Measurements from ENCODE around the gene ZIC4. TPM values are rescaled to one million over a fixed set of nuclear protein-coding genes. Genes with fewer than 3 reads are reported as not detected.

Gene ZIC4
- total and polyA plus RNA-seq, 2 of the 8 experiments (the other 6 are each of a cell fraction or from before 2014, with no cell fraction given), result 0.03 to 0.13 TPM

DNA sequence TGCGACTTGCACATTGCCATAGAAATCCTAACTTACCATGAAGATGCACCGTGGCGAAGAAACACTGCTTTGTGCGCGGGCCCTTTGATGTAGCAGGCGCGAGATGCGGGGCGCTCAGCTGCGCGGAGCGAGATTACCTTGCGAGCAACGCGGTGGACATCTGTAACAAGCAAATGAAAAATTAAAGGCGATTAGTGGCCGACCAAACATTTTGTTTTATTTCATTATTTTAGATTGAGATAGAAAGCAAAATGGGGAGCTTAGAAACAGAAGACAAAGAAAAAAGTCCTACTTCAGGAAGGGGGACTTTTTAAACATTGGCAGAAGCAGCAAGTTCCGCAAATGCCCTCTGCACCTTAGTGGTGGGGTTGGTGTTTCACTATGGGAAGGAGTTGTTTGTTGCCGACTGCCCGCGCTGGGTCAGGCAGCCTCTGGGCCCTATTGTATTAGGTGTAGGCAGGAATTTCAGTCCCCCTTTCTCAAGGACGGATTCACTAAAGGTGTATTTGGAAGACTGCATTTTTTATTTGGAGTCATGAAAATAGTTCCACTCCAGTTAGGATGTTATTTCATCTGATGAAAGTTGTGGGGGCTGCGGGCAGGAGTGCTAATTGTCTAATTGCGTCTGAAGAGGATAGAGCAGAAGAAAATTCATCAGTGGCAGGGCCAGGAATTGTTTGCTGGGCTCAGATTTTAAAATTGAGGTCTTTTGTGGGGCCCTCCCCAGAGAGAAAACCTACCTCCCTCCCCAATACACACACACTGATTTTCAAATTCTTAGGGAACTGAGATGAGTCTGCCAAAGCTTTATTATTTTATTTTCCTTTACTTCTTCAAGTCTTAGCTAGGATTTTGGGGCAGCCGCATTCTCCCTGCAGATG lies 17.4 kb downstream of the ZIC4 start (continued):
- TF ChIP-seq FOSL1 (IDR thresholded peaks at IDR 0.05; ENCODE audit: insufficient read depth, low read depth, low read length), result no peak
- TF ChIP-seq SIRT6 (IDR thresholded peaks at IDR 0.05; ENCODE audit: low read length), result no peak
- TF ChIP-seq CHD1 (IDR thresholded peaks at IDR 0.05; ENCODE audit: low read depth, low read length), result no peak
- peak; percentile 54 for TF ChIP-seq SUZ12 (IDR thresholded peaks at IDR 0.05; ENCODE audit: low read length)
- TF ChIP-seq, protein P1, sequence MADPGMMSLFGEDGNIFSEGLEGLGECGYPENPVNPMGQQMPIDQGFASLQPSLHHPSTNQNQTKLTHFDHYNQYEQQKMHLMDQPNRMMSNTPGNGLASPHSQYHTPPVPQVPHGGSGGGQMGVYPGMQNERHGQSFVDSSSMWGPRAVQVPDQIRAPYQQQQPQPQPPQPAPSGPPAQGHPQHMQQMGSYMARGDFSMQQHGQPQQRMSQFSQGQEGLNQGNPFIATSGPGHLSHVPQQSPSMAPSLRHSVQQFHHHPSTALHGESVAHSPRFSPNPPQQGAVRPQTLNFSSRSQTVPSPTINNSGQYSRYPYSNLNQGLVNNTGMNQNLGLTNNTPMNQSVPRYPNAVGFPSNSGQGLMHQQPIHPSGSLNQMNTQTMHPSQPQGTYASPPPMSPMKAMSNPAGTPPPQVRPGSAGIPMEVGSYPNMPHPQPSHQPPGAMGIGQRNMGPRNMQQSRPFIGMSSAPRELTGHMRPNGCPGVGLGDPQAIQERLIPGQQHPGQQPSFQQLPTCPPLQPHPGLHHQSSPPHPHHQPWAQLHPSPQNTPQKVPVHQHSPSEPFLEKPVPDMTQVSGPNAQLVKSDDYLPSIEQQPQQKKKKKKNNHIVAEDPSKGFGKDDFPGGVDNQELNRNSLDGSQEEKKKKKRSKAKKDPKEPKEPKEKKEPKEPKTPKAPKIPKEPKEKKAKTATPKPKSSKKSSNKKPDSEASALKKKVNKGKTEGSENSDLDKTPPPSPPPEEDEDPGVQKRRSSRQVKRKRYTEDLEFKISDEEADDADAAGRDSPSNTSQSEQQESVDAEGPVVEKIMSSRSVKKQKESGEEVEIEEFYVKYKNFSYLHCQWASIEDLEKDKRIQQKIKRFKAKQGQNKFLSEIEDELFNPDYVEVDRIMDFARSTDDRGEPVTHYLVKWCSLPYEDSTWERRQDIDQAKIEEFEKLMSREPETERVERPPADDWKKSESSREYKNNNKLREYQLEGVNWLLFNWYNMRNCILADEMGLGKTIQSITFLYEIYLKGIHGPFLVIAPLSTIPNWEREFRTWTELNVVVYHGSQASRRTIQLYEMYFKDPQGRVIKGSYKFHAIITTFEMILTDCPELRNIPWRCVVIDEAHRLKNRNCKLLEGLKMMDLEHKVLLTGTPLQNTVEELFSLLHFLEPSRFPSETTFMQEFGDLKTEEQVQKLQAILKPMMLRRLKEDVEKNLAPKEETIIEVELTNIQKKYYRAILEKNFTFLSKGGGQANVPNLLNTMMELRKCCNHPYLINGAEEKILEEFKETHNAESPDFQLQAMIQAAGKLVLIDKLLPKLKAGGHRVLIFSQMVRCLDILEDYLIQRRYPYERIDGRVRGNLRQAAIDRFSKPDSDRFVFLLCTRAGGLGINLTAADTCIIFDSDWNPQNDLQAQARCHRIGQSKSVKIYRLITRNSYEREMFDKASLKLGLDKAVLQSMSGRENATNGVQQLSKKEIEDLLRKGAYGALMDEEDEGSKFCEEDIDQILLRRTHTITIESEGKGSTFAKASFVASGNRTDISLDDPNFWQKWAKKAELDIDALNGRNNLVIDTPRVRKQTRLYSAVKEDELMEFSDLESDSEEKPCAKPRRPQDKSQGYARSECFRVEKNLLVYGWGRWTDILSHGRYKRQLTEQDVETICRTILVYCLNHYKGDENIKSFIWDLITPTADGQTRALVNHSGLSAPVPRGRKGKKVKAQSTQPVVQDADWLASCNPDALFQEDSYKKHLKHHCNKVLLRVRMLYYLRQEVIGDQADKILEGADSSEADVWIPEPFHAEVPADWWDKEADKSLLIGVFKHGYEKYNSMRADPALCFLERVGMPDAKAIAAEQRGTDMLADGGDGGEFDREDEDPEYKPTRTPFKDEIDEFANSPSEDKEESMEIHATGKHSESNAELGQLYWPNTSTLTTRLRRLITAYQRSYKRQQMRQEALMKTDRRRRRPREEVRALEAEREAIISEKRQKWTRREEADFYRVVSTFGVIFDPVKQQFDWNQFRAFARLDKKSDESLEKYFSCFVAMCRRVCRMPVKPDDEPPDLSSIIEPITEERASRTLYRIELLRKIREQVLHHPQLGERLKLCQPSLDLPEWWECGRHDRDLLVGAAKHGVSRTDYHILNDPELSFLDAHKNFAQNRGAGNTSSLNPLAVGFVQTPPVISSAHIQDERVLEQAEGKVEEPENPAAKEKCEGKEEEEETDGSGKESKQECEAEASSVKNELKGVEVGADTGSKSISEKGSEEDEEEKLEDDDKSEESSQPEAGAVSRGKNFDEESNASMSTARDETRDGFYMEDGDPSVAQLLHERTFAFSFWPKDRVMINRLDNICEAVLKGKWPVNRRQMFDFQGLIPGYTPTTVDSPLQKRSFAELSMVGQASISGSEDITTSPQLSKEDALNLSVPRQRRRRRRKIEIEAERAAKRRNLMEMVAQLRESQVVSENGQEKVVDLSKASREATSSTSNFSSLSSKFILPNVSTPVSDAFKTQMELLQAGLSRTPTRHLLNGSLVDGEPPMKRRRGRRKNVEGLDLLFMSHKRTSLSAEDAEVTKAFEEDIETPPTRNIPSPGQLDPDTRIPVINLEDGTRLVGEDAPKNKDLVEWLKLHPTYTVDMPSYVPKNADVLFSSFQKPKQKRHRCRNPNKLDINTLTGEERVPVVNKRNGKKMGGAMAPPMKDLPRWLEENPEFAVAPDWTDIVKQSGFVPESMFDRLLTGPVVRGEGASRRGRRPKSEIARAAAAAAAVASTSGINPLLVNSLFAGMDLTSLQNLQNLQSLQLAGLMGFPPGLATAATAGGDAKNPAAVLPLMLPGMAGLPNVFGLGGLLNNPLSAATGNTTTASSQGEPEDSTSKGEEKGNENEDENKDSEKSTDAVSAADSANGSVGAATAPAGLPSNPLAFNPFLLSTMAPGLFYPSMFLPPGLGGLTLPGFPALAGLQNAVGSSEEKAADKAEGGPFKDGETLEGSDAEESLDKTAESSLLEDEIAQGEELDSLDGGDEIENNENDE (IDR thresholded peaks at IDR 0.05; ENCODE audit: insufficient replicate concordance, low read length), result no peak
- peak; percentile 34 for TF ChIP-seq ASH2L (IDR thresholded peaks at IDR 0.05; ENCODE audit: low read length)
- no peak for TF ChIP-seq SRF (IDR thresholded peaks at IDR 0.05; ENCODE audit: low read depth, low read length)
- peak; percentile 91 for TF ChIP-seq RNF2 (IDR thresholded peaks at IDR 0.05; ENCODE audit: borderline replicate concordance, low read depth, low read length, missing control alignments, poor library complexity, severe bottlenecking)

Data from H1 (cell line).